Stimulated activated CD8-positive, alpha-beta memory T cell treated with anti-CD3 and anti-CD28 coated beads, Interleukin-15, amount 100 ng/mL, for 24 hours (primary cell): ENCODE data around the gene SRGAP3.

Experiments
- DNase-seq: peaks from one replicate; pipeline ENCODE4 v3.0.0-alpha.2; 2020; ENCODE audit warnings: low read depth

Gene SRGAP3

DNA sequence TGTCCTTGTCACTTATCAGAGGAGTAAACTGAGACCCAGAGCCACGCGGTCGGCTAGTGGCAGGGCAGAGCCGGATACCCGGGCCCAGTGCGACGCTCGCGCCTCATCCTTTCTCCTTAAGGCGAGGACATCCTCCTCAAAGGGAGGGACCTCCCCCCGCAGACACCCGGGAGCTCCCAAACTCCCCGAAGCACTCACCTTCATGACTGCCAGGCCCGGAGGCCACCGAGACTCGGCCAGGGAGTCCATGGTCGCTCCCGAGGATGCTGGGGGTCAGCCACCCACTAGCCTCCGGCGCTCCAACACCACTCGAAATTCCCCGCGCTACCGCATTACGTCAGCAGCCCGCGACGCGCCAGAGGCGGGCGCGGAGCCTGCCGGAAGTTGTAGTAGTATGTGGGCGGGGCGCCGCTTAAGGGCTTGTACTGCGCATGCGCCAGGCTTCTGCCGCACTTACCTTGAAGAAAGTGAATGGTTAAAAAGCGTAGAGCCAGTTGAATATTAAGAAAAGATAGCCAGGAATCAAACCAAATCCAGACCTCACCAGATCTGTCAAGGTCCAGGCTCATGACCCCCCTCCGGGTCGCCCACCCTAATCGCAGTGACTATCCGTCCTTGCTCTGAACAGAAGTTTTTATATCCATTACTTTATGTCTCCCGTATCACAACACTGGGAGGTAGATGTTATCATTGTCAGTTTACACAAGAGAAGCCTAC lies 286.2 kb downstream of the SRGAP3 start, which contains the start of gene RAD18:
RAD18 (minus strand) TSS at position 336 of the 717 bp plus-strand sequence; CDS start at position 249, 87 bp downstream.
- peak; percentile 90 for DNase-seq

GRCh38 chr3:8962226-8962861 lies 287.1 kb downstream of the SRGAP3 start:
- no peak for DNase-seq

DNA sequence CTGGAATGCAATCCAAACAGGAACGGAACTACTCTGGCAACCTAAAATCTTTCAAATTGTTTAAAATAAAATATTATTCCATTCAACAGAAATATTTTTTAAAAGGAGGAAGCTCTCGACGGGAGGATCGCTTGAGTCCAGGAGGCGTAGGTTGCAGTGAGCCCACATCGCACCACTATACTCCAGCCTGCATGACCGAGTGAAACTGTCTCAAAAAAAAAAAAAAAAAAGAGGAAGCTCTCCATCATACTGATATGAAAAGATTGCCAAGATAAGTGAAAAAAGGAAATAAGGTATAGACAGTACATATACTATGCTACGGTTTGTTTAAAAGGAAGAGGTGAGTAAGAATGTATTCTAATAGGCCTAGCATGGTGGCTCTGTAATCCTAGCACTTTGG lies 289.8 kb downstream of the SRGAP3 start:
- no peak for DNase-seq

GRCh38 chr3:8954938-8955763 lies 294.3 kb downstream of the SRGAP3 start:
- DNase-seq, result no peak

GRCh38 chr3:8953313-8953712 lies 296.1 kb downstream of the SRGAP3 start:
- DNase-seq, result no peak

GRCh38 chr3:8952130-8952529 lies 297.3 kb downstream of the SRGAP3 start:
- DNase-seq, result no peak

DNA sequence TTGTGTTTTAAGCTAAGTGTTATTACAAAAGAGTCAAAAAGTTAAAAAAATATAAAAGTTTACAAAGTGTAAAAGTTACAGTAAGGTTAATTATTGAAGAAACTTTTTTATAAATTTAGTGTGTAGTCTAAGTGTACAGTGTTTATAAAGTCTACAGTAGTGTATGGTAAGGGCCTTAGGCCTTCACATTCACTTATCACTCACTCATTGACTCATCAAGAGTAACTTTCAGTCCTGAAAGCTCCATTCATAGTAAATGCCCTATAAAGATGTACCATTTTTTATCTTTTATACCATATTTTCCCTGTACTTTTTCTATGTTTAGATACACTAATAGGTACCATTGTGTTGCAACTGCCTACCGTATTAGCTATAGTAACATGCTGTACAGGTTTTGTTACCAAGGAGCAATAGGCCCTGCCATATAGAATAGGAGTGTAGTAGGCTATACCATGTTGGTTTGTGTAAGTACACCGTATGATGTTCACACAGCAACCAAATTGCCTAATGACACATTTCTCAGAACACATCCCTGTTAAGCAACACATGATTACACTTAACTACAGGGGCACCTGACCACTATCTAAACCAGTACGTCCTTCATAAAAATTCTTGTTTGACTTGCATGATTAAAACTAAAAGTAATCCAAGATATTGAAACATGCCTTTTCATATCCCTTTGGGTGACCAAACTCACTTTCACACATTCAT lies 303.4 kb downstream of the SRGAP3 start:
- DNase-seq, result no peak

GRCh38 chr3:8942746-8943488 lies 306.5 kb downstream of the SRGAP3 start:
- no peak for DNase-seq

DNA sequence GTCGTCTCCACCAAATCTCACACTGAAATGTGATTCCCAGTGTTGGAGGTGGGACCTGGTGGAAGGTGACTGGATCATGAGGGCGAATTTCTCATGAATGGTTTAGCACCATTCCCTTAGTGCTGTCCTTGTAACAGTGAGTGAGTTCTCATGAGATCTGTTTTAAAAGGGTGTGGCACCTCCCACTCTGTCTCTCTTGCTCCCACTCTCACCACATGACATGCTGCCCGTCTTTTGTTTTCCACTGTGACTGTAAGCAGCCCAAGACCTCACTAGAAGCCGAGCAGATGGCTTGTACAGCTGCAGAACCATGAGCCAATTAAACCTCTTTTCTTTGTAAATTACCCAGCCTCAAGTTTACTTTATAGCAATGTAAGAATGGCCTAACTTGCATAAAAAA lies 307.3 kb downstream of the SRGAP3 start:
- no peak for DNase-seq

DNA sequence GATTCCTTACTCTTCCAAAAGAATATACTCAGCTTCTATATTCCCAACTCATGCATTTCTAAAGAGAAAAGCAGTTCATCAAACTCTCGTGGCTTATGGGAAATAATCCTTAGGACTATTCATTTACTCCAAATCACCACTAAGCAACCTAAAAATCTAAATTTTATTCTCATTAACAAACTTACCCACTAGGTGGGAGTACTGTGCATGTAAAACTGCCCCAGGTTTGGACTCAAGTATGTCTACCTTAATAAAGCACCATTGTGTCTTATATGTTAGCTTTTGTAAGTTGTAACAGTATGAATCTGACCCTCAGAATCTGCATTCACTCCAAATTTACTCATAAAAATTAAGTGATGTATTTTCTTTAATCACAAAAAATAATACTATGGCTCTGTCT lies 311.4 kb downstream of the SRGAP3 start:
- no peak for DNase-seq

- no peak for DNase-seq
These were observed 312.1 kb downstream of the SRGAP3 start for GRCh38 chr3:8937064-8938020.

- no peak for DNase-seq
These were observed 316.9 kb downstream of the SRGAP3 start for GRCh38 chr3:8932507-8932906.

DNA sequence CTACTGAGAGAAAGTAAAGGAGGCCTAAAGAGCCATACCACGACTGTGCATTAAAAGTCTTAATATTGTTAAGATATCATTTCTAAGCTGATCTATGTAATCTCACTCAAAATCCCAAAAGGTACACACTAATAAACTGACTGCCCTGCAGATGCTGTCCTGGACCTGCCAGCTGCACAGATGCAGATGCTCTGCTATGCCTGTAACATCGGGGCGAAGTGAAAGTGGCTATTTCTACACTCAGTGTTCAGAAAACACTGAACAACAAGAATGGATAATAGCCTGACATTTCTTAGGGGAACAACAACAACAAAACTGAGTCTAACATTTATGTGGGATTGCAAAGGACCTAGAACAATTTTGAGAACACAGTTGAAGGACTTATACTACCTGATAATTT lies 318.1 kb downstream of the SRGAP3 start:
- no peak for DNase-seq
